K562 (cell line): Measurements from ENCODE around the gene MCM7. TPM values are rescaled to one million over a fixed set of nuclear protein-coding genes. Genes with fewer than 3 reads are reported as not detected.

ENCODE experiments used
- CUX1 ChIP-seq: fragments of 200-800 bp; sonication (Bioruptor generic); IDR thresholded peaks from 2 replicates; pipeline ENCODE4 v1.6.1; 2016; ENCODE audit warnings: missing genetic modification characterization, missing compliant biosample characterization
- DIDO1 ChIP-seq: fragments of 450-650 bp; IDR thresholded peaks from 2 replicates; pipeline ENCODE4 v1.6.1; 2016; ENCODE audit warnings: low read depth, missing biosample characterization, missing genetic modification characterization
- E4F1 ChIP-seq: fragments of 250-450 bp; sonication (Bioruptor Pico); IDR thresholded peaks from 2 replicates; pipeline ENCODE4 v1.5.0; 2021; ENCODE audit warnings: mild to moderate bottlenecking, borderline replicate concordance
- FOXA1 ChIP-seq: fragments of 450-650 bp; IDR thresholded peaks from 2 replicates; pipeline ENCODE4 v1.6.1; 2016; ENCODE audit warnings: mild to moderate bottlenecking, borderline replicate concordance
- HDAC6 ChIP-seq: IDR thresholded peaks from 2 replicates; pipeline ENCODE4 v1.6.1; 2012; ENCODE audit warnings: low read depth, mild to moderate bottlenecking, control low read depth, inconsistent platforms, low read length, moderate library complexity
- NR2C1 ChIP-seq, 2 experiments: fragments of 450-650 bp; IDR thresholded peaks; 2 replicates each; pipeline ENCODE4 v1.6.1; 2017; ENCODE audit warnings: mild to moderate bottlenecking in 2 of 2, antibody characterized with exemption in 1 of 2, inconsistent platforms in 1 of 2, missing compliant biosample characterization in 1 of 2, missing genetic modification characterization in 1 of 2
- ZNF143 ChIP-seq: sonication (generic); formaldehyde crosslinking; IDR thresholded peaks from 2 replicates; pipeline ENCODE4 v1.9.0; 2022; ENCODE audit warnings: mild to moderate bottlenecking, missing genetic modification reagents
- ZNF197 ChIP-seq: fragments of 200-800 bp; sonication (Bioruptor generic); IDR thresholded peaks from 2 replicates; pipeline ENCODE4 v1.6.1; 2016; ENCODE audit warnings: low read depth, missing genetic modification characterization, missing compliant biosample characterization
- ZNF324 ChIP-seq: fragments of 250-450 bp; sonication (Bioruptor Pico); IDR thresholded peaks from 2 replicates; pipeline ENCODE4 v1.4.0; 2020; ENCODE audit warnings: mild to moderate bottlenecking
- ZNF444 ChIP-seq: fragments of 250-450 bp; sonication (Bioruptor Pico); IDR thresholded peaks from 2 replicates; pipeline ENCODE4 v1.4.0; 2020; ENCODE audit warnings: mild to moderate bottlenecking, moderate library complexity
- ZNF583 ChIP-seq: fragments of 250-450 bp; sonication (Bioruptor Pico); IDR thresholded peaks from 2 replicates; pipeline ENCODE4 v1.4.0; 2020
- ZNF778 ChIP-seq: fragments of 450-650 bp; formaldehyde crosslinking; IDR thresholded peaks from 2 replicates; pipeline ENCODE4 v1.4.0; 2020; ENCODE audit warnings: mild to moderate bottlenecking, moderate library complexity
- polyA plus RNA-seq, 8 experiments: library from polyadenylated mRNA; depleted of rRNA in 4 of 8; stranded (reverse) in 5 of 8; unstranded in 3 of 8; fragments of >200 nt; fragmentation: Nextera tagmentation in 2 of 8; fragmentation: Illumina TruSeq in 1 of 8; extraction: Ambion mirVana in 2 of 8; extraction: Trizol in 1 of 8; gene quantifications; 2 replicates each; pipeline versions ENCODE4 v1.2.1 to v1.2.3, GENCODE V29; 2011 to 2014; ENCODE audit warnings: inconsistent platforms in 1 of 8, missing spikeins in 1 of 8
- total RNA-seq, 7 experiments: library from RNA; depleted of rRNA in 6 of 7; stranded (reverse); fragments of >200 nt in 6 of 7; fragmentation: Illumina TruSeq in 2 of 7; extraction: Trizol in 2 of 7; gene quantifications; 2 replicates each; pipeline versions ENCODE4 v1.2.1 to v1.2.3, GENCODE V29; 2011 to 2021; ENCODE audit warnings: low replicate concordance in 1 of 7

Gene MCM7
- total and polyA plus RNA-seq, 9 of the 15 experiments (the other 6 are each of a cell fraction or from before 2014, with no cell fraction given), result 329 to 856 (median 437) TPM

- TF ChIP-seq E4F1 (no peak), ZNF143 (CRISPR knock-in tag) (no peak), HDAC6 (no peak), DIDO1 (peak; percentile 86), ZNF444 (CRISPR knock-in tag) (no peak), ZNF583 (0 out of 2 replicates have a peak, but pooled peaks have one; percentile 8), ZNF778 (CRISPR knock-in tag) (no peak), ZNF324 (CRISPR knock-in tag) (no peak), NR2C1 (IDR thresholded peaks at IDR 0.05) (peak; percentile 73), NR2C1 (tag; IDR thresholded peaks at IDR 0.05) (peak; percentile 57), ZNF197 (CRISPR knock-in tag) (no peak), CUX1 (CRISPR knock-in tag) (no peak), FOXA1 (no peak)
Measured at GRCh38 chr7:100049441-100050291, 51.5 kb downstream of the MCM7 start, which contains the start of gene ZSCAN21 (continued).
